Left ventricle myocardium inferior (tissue), 1 donor: ENCODE results near the gene ABCC9. TPM values are rescaled to one million over a fixed set of nuclear protein-coding genes. Genes with fewer than 3 reads are reported as not detected.

Experiments
- DNase-seq: peaks from one replicate; pipeline ENCODE4 v3.0.0-alpha.2; 2020
- H3K27ac ChIP-seq: fragments of 200-600 bp; replicated peaks from 2 replicates; pipeline ENCODE4 v1.8.0; 2021
- H3K27me3 ChIP-seq: fragments of 200-600 bp; 2 replicates; pipeline ENCODE4 v1.8.0; 2021; ENCODE audit warnings: low read depth
- H3K36me3 ChIP-seq: fragments of 200-600 bp; 2 replicates; pipeline ENCODE4 v1.8.0; 2021
- H3K4me1 ChIP-seq: fragments of 200-600 bp; 2 replicates; pipeline ENCODE4 v1.8.0; 2021
- H3K4me3 ChIP-seq: fragments of 200-600 bp; 2 replicates; pipeline ENCODE4 v1.8.0; 2021; ENCODE audit warnings: mild to moderate bottlenecking, moderate library complexity
- H3K9me3 ChIP-seq: fragments of 200-600 bp; replicated peaks from 2 replicates; pipeline ENCODE4 v1.8.0; 2021
- intact Hi-C: fragments of 100-400 bp; cut with micrococcal nuclease; formaldehyde crosslinking; loops from one replicate; pipeline ENCODE4 v1.11.0; 2022
- total RNA-seq: library from RNA; stranded (reverse); fragmentation: NEBNext Ultra II Directional; extraction: Animal tissue kit (Norgen Biotek cat#: 25700); gene quantifications from one replicate; pipeline ENCODE4 v1.2.1, GENCODE V29; 2021
- TF ChIP-seq, protein P1 (sequence below): fragments of 200-600 bp; IDR thresholded peaks from 2 replicates; pipeline ENCODE4 v1.8.0; 2021; ENCODE audit warnings: antibody characterized with exemption, mild to moderate bottlenecking, borderline replicate concordance
- donor health status: DM: no; HTN: yes; CAD: no; lungs with severe emphysema.

ABCC9 gene
- total RNA-seq, 1 donor from 2014 or later: 81.8 TPM

DNA sequence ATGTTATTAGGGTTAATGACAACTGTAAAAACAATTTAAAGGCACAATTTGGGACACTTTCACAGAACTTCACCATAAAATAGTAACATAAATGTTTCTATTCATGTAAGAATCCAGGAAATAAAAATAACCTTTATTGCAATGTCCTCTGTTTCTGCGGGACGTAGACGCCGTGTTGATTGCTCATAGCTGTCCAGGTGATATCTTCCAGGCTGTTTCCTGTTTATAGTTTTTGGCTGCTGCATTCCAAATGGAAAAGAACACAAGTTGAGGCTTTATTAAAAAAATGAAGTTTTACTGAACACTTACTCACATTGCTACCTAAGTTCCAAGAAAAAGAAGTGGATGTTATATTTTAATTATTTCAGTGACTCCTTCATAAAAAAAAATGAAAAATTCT, 58.6 kb downstream of the ABCC9 start:
- peaks cover 21% of the 10 kb centered on the region for H3K36me3 ChIP-seq
- TF ChIP-seq, protein P1, sequence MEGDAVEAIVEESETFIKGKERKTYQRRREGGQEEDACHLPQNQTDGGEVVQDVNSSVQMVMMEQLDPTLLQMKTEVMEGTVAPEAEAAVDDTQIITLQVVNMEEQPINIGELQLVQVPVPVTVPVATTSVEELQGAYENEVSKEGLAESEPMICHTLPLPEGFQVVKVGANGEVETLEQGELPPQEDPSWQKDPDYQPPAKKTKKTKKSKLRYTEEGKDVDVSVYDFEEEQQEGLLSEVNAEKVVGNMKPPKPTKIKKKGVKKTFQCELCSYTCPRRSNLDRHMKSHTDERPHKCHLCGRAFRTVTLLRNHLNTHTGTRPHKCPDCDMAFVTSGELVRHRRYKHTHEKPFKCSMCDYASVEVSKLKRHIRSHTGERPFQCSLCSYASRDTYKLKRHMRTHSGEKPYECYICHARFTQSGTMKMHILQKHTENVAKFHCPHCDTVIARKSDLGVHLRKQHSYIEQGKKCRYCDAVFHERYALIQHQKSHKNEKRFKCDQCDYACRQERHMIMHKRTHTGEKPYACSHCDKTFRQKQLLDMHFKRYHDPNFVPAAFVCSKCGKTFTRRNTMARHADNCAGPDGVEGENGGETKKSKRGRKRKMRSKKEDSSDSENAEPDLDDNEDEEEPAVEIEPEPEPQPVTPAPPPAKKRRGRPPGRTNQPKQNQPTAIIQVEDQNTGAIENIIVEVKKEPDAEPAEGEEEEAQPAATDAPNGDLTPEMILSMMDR: no peak

DNA sequence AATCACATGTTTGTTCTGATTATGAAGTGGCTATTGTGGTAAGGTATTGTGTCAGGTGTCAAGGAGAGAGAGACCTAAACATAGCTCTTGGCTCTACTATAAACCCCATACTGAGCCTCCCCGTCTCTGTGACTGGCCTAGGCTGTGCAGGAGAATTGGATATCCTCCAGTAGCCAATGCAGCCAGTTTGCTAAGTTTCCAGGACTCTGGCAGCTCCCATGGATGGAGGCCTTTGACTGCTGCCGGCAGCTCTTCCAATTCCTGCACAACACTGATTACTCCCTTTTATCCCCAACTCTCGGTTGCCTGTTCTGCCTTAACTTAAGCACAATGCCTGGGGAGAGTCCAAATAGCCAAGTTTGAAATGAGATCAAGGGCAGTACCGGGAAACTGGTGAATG, 59.3 kb downstream of the ABCC9 start:
- Histone ChIP-seq H3K27me3 (no peaks in the 10 kb centered on the region), H3K4me3 (peak overlapping the region; percentile 12), H3K36me3 (peaks cover 16% of the 10 kb centered on the region), H3K27ac (peak overlapping the region; percentile 90), H3K4me1 (peaks cover 84% of the 10 kb centered on the region), H3K9me3 (no peaks in the 10 kb centered on the region)
- intact Hi-C loops: no loop called here
- DNase-seq: peak; percentile 41
- TF ChIP-seq, protein P1: no peak

More for the DNA sequence above, 58.6 kb downstream of the ABCC9 start:
- Histone ChIP-seq H3K4me1 (peaks cover 84% of the 10 kb centered on the region), H3K27me3 (no peaks in the 10 kb centered on the region), H3K27ac (peak overlapping the region; percentile 90), H3K4me3 (peak overlapping the region; percentile 12), H3K9me3 (no peaks in the 10 kb centered on the region)
- DNase-seq: no peak
- intact Hi-C loops: no loop called here

DNA sequence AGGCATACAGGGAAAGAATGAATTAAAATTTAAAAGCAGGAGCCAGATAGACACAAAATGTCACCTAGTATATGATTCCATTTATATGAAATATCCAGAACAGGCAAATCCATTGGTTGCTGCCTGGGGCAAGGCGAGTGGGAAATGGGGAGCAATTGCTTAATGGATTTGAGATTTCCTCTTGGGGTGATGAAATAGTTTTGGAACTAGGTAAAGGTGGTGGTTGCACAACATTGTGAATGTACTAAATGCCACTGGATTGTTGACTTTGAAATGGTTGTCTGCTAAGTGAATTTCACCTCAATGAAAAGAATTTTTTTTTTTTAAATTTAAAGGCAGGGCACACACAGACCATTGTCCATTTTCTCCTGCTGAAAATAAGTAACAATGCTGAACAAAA, 61.9 kb downstream of the ABCC9 start:
- no peak for DNase-seq
- peak overlapping the region; percentile 90 for H3K27ac ChIP-seq
- TF ChIP-seq, protein P1: no peak
- H3K4me3 ChIP-seq: no peak overlapping the region
- intact Hi-C loops: no loop called here
- peaks cover 75% of the 10 kb centered on the region for H3K4me1 ChIP-seq
- peaks cover 31% of the 10 kb centered on the region for H3K36me3 ChIP-seq
- no peaks in the 10 kb centered on the region for H3K27me3 ChIP-seq
- H3K9me3 ChIP-seq: no peaks in the 10 kb centered on the region

DNA sequence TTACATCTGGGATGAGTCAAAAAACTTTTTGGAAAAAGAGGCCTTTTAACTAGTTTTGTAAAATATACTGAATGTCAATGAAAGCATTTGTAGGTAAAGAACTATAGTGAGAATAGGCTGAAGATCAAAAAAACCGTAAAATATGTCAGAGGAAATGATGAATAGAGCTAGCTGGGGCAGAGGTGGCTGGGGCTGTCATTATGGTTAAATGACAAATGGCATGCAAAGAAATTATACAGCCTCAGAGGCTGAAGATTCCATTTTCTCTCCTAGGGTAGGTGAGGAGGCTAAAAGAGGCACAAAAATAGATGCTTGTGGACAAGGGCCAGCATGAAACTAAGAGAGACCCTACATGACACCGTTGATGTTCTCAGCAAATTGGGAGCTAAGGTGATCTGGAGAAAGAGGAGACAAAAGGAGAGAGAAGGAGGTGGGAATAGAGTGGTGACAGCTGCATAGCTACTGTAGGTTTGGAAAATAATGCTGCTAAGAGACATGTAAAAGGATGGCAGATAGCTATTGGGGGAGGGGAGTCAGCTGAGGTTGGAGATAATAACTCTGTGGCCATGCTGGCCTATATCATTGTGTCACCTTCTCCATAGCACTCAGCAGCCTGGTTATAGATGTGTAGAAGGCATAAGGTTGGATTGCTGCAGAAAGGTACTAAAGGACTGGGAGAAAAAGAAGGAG, 63.8 kb downstream of the ABCC9 start:
- intact Hi-C loops: no loop called here
- no peak for DNase-seq
- no peak overlapping the region for H3K4me3 ChIP-seq
- H3K27me3 ChIP-seq: no peaks in the 10 kb centered on the region
- peaks cover 9% of the 10 kb centered on the region for H3K9me3 ChIP-seq
- peaks cover 56% of the 10 kb centered on the region for H3K4me1 ChIP-seq
- H3K27ac ChIP-seq: peak overlapping the region; percentile 90
- peaks cover 43% of the 10 kb centered on the region for H3K36me3 ChIP-seq
- TF ChIP-seq, protein P1: no peak

DNA sequence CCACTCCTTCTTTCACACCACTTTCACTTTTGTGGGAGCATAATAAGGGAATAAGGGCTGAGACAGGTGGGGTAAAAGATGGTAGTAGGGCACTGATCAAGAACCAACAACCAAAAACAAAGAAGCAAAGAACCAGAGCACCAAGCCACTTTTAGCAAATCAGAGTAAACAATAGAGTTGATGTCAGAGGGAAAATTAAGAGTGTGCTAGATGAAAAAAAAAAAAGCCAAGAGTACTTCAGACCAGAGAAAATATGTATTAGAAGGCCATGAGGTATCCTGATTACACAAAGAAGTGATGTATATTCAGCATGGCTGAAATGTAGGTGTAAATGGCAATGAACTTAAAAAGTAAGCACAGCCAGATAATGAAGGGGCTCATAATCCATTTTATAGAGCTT, 75.4 kb downstream of the ABCC9 start:
- Histone ChIP-seq H3K27me3 (no peaks in the 10 kb centered on the region), H3K9me3 (peaks cover 9% of the 10 kb centered on the region), H3K27ac (no peak overlapping the region), H3K36me3 (peaks cover 32% of the 10 kb centered on the region), H3K4me1 (peaks cover 10% of the 10 kb centered on the region), H3K4me3 (no peak overlapping the region)
- DNase-seq: no peak
- TF ChIP-seq, protein P1: no peak
- intact Hi-C loops: no loop called here
